ENCODE results near the gene ARFGEF3. TPM values are rescaled to one million over a fixed set of nuclear protein-coding genes. Genes with fewer than 3 reads are reported as not detected.

Gene ARFGEF3
- total RNA-seq, 6 experiments from 2014 or later: 0.06 to 0.19 (median 0.08) TPM

DNA sequence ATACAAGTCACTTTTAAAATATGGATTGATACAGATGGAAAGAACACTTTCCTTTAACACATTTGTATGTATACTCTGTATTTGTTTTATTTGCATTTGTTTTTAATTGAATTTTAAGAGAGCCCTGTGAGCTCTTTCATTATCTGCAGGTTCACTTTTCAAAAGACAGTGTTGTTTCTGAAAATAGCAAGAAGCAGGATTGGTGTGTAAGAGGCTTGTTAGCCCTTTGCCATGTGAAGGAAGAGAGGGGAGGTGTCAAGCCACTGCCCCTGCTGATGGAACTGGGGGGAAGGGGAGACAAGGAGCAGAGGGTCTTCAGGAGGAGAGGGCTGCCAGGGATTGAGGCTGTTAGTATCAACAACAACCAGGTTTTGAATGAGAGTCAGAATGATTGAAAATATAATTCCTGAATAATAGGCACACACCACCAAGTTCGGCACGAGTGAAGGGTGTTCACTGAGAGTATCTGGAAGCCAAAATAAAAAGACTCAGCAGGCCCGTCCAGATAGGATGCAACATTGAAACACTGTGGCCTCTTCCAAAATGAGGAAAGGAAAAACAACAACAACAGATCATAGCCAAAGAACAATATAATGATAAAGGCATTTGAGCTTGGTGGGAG, 69.1 kb downstream of the ARFGEF3 start:
- no peaks in the 10 kb centered on the region for H3K4me1 Mint-ChIP-seq (ENCODE audit: low read depth)
- TF ChIP-seq, protein P1, sequence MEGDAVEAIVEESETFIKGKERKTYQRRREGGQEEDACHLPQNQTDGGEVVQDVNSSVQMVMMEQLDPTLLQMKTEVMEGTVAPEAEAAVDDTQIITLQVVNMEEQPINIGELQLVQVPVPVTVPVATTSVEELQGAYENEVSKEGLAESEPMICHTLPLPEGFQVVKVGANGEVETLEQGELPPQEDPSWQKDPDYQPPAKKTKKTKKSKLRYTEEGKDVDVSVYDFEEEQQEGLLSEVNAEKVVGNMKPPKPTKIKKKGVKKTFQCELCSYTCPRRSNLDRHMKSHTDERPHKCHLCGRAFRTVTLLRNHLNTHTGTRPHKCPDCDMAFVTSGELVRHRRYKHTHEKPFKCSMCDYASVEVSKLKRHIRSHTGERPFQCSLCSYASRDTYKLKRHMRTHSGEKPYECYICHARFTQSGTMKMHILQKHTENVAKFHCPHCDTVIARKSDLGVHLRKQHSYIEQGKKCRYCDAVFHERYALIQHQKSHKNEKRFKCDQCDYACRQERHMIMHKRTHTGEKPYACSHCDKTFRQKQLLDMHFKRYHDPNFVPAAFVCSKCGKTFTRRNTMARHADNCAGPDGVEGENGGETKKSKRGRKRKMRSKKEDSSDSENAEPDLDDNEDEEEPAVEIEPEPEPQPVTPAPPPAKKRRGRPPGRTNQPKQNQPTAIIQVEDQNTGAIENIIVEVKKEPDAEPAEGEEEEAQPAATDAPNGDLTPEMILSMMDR (IDR thresholded peaks at IDR 0.05): no peak
- H3K27ac Mint-ChIP-seq: no peak overlapping the region
- no peaks in the 10 kb centered on the region for H3K9me3 Mint-ChIP-seq
- no peak overlapping the region for H3K4me3 Mint-ChIP-seq
- H3K27me3 Mint-ChIP-seq (ENCODE audit: insufficient read depth): peaks cover 2% of the 10 kb centered on the region; the same call in 1 of the 2 replicates
- DNase-seq: no peak
- no peaks in the 10 kb centered on the region for H3K36me3 Mint-ChIP-seq (ENCODE audit: low read depth)

DNA sequence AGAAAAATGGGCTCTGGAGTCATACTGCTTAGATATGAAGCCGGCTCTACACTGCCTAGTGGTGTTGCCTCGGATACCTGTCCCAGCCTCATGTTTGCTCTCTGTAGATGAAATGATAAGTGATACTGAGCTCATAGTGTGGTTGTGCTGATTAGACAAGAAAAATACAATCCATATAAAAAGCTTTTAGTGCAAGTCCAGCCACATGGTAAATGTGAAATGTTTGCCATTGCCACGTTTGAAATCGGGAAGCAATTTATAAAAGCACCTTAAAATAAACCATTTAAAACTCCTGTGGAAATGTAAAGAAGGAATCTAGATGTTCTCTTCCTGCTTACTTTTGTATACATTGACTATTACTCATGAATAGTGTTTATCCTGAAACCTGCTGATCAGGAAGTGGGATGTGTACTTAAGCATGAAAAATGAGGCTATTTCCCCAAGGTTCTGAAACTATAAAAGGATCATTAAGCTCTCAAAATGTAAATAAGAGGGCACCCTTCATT, 69.7 kb downstream of the ARFGEF3 start:
- no peak overlapping the region for H3K27ac Mint-ChIP-seq
- H3K9me3 Mint-ChIP-seq: no peaks in the 10 kb centered on the region
- TF ChIP-seq, protein P1 (IDR thresholded peaks at IDR 0.05): no peak
- H3K4me1 Mint-ChIP-seq (ENCODE audit: low read depth): no peaks in the 10 kb centered on the region
- no peaks in the 10 kb centered on the region for H3K27me3 Mint-ChIP-seq (ENCODE audit: insufficient read depth)
- H3K36me3 Mint-ChIP-seq (ENCODE audit: low read depth): no peaks in the 10 kb centered on the region
- no peak overlapping the region for H3K4me3 Mint-ChIP-seq
- DNase-seq: no peak

DNA sequence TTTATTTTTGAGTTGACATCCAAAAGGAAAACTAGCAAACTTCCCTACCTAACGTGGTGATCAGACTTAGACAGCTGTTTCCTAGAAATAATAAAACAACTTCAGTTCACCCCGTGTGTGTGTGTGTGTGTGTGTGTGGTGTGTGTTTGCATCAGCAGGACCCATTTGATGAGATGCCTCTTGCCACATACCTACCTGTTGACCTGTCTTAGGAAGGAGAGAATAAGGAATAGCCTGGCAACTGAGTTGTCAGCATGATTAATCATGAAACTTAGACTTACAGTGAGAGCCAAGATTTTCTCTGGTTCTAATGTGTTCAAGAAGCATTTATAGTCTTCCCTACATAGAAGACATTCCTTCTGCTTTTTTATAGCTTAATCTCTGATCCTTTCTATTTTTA, 72.6 kb downstream of the ARFGEF3 start:
- Mint-ChIP-seq H3K36me3 (ENCODE audit: low read depth) (no peaks in the 10 kb centered on the region), H3K4me3 (no peak overlapping the region), H3K4me1 (ENCODE audit: low read depth) (no peaks in the 10 kb centered on the region), H3K27me3 (ENCODE audit: insufficient read depth) (no peaks in the 10 kb centered on the region; the same call in 1 of the 2 replicates), H3K27ac (no peak overlapping the region), H3K9me3 (no peaks in the 10 kb centered on the region)
- TF ChIP-seq, protein P1 (IDR thresholded peaks at IDR 0.05): no peak
- DNase-seq: no peak

DNA sequence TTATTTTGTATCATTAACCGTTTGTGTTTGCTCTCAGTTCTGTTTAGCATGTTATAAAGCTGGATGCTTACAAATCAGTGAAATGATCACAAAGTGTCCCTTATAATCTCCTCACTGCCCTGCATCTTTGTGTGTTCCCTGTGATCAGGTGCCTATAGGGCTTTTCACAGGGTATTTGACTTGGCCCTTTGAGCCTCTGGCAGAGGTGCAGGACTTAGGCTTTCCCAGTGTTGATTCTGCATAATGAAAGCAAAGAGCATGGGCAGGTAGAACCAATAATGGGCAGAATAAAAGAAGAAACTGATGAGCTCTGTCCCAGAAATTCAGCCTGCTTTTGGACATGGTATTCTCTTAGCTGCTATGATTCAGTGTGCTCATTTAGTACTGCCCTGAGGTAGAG, 73.5 kb downstream of the ARFGEF3 start:
- Mint-ChIP-seq H3K4me1 (ENCODE audit: low read depth) (peaks cover under 1% of the 10 kb centered on the region; the same call in 1 of the 2 replicates), H3K9me3 (no peaks in the 10 kb centered on the region), H3K27me3 (ENCODE audit: insufficient read depth) (no peaks in the 10 kb centered on the region; the same call in 1 of the 2 replicates), H3K27ac (no peak overlapping the region), H3K4me3 (no peak overlapping the region), H3K36me3 (ENCODE audit: low read depth) (no peaks in the 10 kb centered on the region)
- TF ChIP-seq, protein P1 (IDR thresholded peaks at IDR 0.05): no peak
- DNase-seq: no peak

GRCh38 chr6:138235693-138236092, 74.0 kb downstream of the ARFGEF3 start:
- Mint-ChIP-seq H3K4me1 (ENCODE audit: low read depth) (peaks cover 5% of the 10 kb centered on the region), H3K9me3 (no peaks in the 10 kb centered on the region), H3K27ac (no peak overlapping the region), H3K36me3 (ENCODE audit: low read depth) (no peaks in the 10 kb centered on the region), H3K4me3 (no peak overlapping the region), H3K27me3 (ENCODE audit: insufficient read depth) (no peaks in the 10 kb centered on the region; the same call in 1 of the 2 replicates)
- no peak for DNase-seq
- TF ChIP-seq, protein P1 (IDR thresholded peaks at IDR 0.05): no peak
